ENCODE measurements around the gene EEF1B2. TPM values are rescaled to one million over a fixed set of nuclear protein-coding genes. Genes with fewer than 3 reads are reported as not detected.

The EEF1B2 gene
- total and polyA plus RNA-seq, 2 of the 13 experiments (the other 11 are each of a cell fraction or from before 2014, with no cell fraction given) = 1,284 to 1,731 TPM

GRCh38 chr2:206190689-206191088 is 31.0 kb downstream of the EEF1B2 start:
- in situ Hi-C loops (cut with HindIII; ENCODE audit: extremely low pct_ligation_motif_present, low pct_unique_long_range_greater_than_20kb) = no loop called here
- CTCF ChIA-PET (ENCODE audit: low intra/inter-chr PET ratio, low total read pairs) = no interaction called here
- intact Hi-C loops (cut with micrococcal nuclease; ENCODE audit: unreplicated experiment) = no loop called here

GRCh38 chr2:206192157-206192556 is 32.5 kb downstream of the EEF1B2 start:
- Histone ChIP-seq H3K27ac (ENCODE audit: extremely low read length, insufficient read depth, low read length) (no peak overlapping the region), H3K4me2 (ENCODE audit: low read depth, low read length) (no peak overlapping the region), H2AFZ (ENCODE audit: low read length) (no peak overlapping the region), H3K4me3 (replicated peaks in 1 of 3; ENCODE audit: insufficient read depth in 1 of 3, low read depth in 2 of 3, low read length in 3 of 3) (no peak overlapping the region), H3K9me3 (ENCODE audit: low read length) (no peaks in the 10 kb centered on the region), H3K9ac (ENCODE audit: insufficient read depth, low read depth, low read length) (no peak overlapping the region), H4K20me1 (ENCODE audit: insufficient read depth, low read length) (no peaks in the 10 kb centered on the region), H3K27me3 (ENCODE audit: control insufficient read depth in 1 of 2, insufficient read depth in 2 of 2, low read length in 2 of 2) (peaks cover 1 to 3% of the 10 kb centered on the region in 2 experiments; a peak in 1 of 5 replicates), H3K4me1 (ENCODE audit: insufficient read depth, low read length) (no peaks in the 10 kb centered on the region), H3K79me2 (ENCODE audit: insufficient read depth, low read length) (no peaks in the 10 kb centered on the region), H3K36me3 (replicated peaks in 1 of 2; ENCODE audit: control insufficient read depth in 1 of 2, insufficient read depth in 2 of 2, low read length in 2 of 2) (no peaks in the 10 kb centered on the region)
- ChIA-PET POLR2A (no interaction called here), CTCF (ENCODE audit: low intra/inter-chr PET ratio, low total read pairs) (no interaction called here)
- ATAC-seq (no peak), DNase-seq (ENCODE audit: low spot score) (no peak), FAIRE-seq (no peak)
- in situ Hi-C loops (cut with HindIII; ENCODE audit: extremely low pct_ligation_motif_present, low pct_unique_long_range_greater_than_20kb) = no loop called here
- intact Hi-C loops (cut with micrococcal nuclease; ENCODE audit: unreplicated experiment) = no loop called here
- 22% methylated on average over 3 of the region's 3 CpGs for WGBS (ENCODE audit: low lambda C conversion rate)
- BruUV-seq (replicated peaks) = no TSS peak
- TF ChIP-seq RFXANK (CRISPR knock-in tag; IDR thresholded peaks at IDR 0.05) = no peak
- TF ChIP-seq ZNF839 (CRISPR knock-in tag; IDR thresholded peaks at IDR 0.05; ENCODE audit: borderline replicate concordance) = no peak
- no peak for TF ChIP-seq BORCS8-MEF2B (CRISPR knock-in tag; IDR thresholded peaks at IDR 0.05)
- TF ChIP-seq, protein P1, sequence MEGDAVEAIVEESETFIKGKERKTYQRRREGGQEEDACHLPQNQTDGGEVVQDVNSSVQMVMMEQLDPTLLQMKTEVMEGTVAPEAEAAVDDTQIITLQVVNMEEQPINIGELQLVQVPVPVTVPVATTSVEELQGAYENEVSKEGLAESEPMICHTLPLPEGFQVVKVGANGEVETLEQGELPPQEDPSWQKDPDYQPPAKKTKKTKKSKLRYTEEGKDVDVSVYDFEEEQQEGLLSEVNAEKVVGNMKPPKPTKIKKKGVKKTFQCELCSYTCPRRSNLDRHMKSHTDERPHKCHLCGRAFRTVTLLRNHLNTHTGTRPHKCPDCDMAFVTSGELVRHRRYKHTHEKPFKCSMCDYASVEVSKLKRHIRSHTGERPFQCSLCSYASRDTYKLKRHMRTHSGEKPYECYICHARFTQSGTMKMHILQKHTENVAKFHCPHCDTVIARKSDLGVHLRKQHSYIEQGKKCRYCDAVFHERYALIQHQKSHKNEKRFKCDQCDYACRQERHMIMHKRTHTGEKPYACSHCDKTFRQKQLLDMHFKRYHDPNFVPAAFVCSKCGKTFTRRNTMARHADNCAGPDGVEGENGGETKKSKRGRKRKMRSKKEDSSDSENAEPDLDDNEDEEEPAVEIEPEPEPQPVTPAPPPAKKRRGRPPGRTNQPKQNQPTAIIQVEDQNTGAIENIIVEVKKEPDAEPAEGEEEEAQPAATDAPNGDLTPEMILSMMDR (CRISPR knock-in tag; IDR thresholded peaks at IDR 0.05) = no peak
- TF ChIP-seq TMF1 (CRISPR knock-in tag; IDR thresholded peaks at IDR 0.05; ENCODE audit: low read depth) = no peak
- TF ChIP-seq KDM3A (CRISPR knock-in tag; IDR thresholded peaks at IDR 0.05; ENCODE audit: low read depth) = no peak
- no peak for TF ChIP-seq KMT2B (CRISPR knock-in tag; IDR thresholded peaks at IDR 0.05)
- TF ChIP-seq, protein P2, sequence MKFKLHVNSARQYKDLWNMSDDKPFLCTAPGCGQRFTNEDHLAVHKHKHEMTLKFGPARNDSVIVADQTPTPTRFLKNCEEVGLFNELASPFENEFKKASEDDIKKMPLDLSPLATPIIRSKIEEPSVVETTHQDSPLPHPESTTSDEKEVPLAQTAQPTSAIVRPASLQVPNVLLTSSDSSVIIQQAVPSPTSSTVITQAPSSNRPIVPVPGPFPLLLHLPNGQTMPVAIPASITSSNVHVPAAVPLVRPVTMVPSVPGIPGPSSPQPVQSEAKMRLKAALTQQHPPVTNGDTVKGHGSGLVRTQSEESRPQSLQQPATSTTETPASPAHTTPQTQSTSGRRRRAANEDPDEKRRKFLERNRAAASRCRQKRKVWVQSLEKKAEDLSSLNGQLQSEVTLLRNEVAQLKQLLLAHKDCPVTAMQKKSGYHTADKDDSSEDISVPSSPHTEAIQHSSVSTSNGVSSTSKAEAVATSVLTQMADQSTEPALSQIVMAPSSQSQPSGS (CRISPR knock-in tag; IDR thresholded peaks at IDR 0.05) = no peak
- no peak for TF ChIP-seq ZNF891 (CRISPR knock-in tag; IDR thresholded peaks at IDR 0.05)
- no peak for TF ChIP-seq ATF7-NPFF (CRISPR knock-in tag; IDR thresholded peaks at IDR 0.05; ENCODE audit: low read depth)
- TF ChIP-seq MBD4 (IDR thresholded peaks at IDR 0.05; ENCODE audit: borderline replicate concordance, low read length) = no peak
- TF ChIP-seq TAF1 (CRISPR knock-in tag; IDR thresholded peaks at IDR 0.05) = no peak

More at GRCh38 chr2:206190689-206191088, 31.0 kb downstream of the EEF1B2 start:
- Histone ChIP-seq H3K9ac (ENCODE audit: insufficient read depth, low read depth, low read length) (no peak overlapping the region), H3K9me3 (ENCODE audit: low read length) (no peaks in the 10 kb centered on the region), H3K4me2 (ENCODE audit: low read depth, low read length) (no peak overlapping the region), H4K20me1 (ENCODE audit: insufficient read depth, low read length) (no peaks in the 10 kb centered on the region), H3K27me3 (ENCODE audit: control insufficient read depth in 1 of 2, insufficient read depth in 2 of 2, low read length in 2 of 2) (peaks cover 0 to 1% of the 10 kb centered on the region in 2 experiments; a peak in 1 of 5 replicates), H2AFZ (ENCODE audit: low read length) (no peak overlapping the region), H3K36me3 (replicated peaks in 1 of 2; ENCODE audit: control insufficient read depth in 1 of 2, insufficient read depth in 2 of 2, low read length in 2 of 2) (no peaks in the 10 kb centered on the region), H3K27ac (ENCODE audit: extremely low read length, insufficient read depth, low read length) (no peak overlapping the region), H3K79me2 (ENCODE audit: insufficient read depth, low read length) (no peaks in the 10 kb centered on the region), H3K4me1 (ENCODE audit: insufficient read depth, low read length) (no peaks in the 10 kb centered on the region), H3K4me3 (replicated peaks in 1 of 3; ENCODE audit: insufficient read depth in 1 of 3, low read depth in 2 of 3, low read length in 3 of 3) (no peak overlapping the region)
- WGBS (ENCODE audit: low lambda C conversion rate) = 4% methylated on average over 5 of the region's 5 CpGs
- ATAC-seq (no peak), DNase-seq (ENCODE audit: low spot score) (no peak), FAIRE-seq (no peak)
- TF ChIP-seq TP53 (CRISPR knock-in tag; conservative IDR thresholded peaks at IDR 0.05) = no peak
- no peak for TF ChIP-seq TEAD2 (CRISPR knock-in tag; IDR thresholded peaks at IDR 0.05)
- TF ChIP-seq ELF4 (CRISPR knock-in tag; IDR thresholded peaks at IDR 0.05; ENCODE audit: borderline replicate concordance) = no peak
- TF ChIP-seq MXD4 (CRISPR knock-in tag; IDR thresholded peaks at IDR 0.05) = no peak
- TF ChIP-seq LBX2 (CRISPR knock-in tag; IDR thresholded peaks at IDR 0.05; ENCODE audit: borderline replicate concordance) = no peak
- no peak for TF ChIP-seq KDM3A (CRISPR knock-in tag; IDR thresholded peaks at IDR 0.05; ENCODE audit: low read depth)
- no peak for TF ChIP-seq ZNF766 (CRISPR knock-in tag; IDR thresholded peaks at IDR 0.05; ENCODE audit: borderline replicate concordance)
- TF ChIP-seq SMYD3 (CRISPR knock-in tag; IDR thresholded peaks at IDR 0.05) = no peak
- no peak for TF ChIP-seq MYC (CRISPR knock-in tag; IDR thresholded peaks at IDR 0.05; ENCODE audit: borderline replicate concordance)
- no peak for TF ChIP-seq TCF7 (IDR thresholded peaks at IDR 0.05; ENCODE audit: low read depth)
- TF ChIP-seq ZNF7 (CRISPR knock-in tag; IDR thresholded peaks at IDR 0.05) = no peak
- TF ChIP-seq TMF1 (CRISPR knock-in tag; IDR thresholded peaks at IDR 0.05; ENCODE audit: low read depth) = no peak
- no peak for TF ChIP-seq ZNF546 (CRISPR knock-in tag; conservative IDR thresholded peaks at IDR 0.05)
- TF ChIP-seq JARID2 (CRISPR knock-in tag; IDR thresholded peaks at IDR 0.05; ENCODE audit: insufficient replicate concordance) = no peak
- TF ChIP-seq SRY (CRISPR knock-in tag; IDR thresholded peaks at IDR 0.05) = no peak
- POLR2A ChIA-PET = no interaction called here
- no TSS peak for BruUV-seq (replicated peaks)
